ENCODE results near the gene CFAP77. TPM values are rescaled to one million over a fixed set of nuclear protein-coding genes. Genes with fewer than 3 reads are reported as not detected.

Gene CFAP77
- total RNA-seq, 1 experiment from 2014 or later = not detected

DNA sequence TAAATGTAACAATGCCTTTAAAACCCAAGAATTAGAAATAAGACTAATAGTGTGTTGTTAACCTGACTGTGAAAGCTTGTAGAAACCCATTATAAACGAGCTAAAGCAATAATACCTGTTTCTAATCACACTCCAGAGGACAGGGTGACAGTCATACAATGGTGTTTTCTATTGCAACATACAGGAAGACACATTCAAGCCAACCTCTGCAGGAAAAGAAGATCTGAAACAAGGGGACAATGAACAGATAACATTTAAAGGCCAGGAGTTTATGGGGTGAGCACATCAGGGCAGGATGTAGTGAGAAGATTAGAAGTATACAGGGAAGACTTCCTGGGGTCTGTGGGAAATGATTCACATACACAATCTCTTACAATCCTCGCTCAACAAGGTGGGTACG, 186.2 kb downstream of the CFAP77 start:
- DNase-seq (ENCODE audit: low read depth) = no peak

DNA sequence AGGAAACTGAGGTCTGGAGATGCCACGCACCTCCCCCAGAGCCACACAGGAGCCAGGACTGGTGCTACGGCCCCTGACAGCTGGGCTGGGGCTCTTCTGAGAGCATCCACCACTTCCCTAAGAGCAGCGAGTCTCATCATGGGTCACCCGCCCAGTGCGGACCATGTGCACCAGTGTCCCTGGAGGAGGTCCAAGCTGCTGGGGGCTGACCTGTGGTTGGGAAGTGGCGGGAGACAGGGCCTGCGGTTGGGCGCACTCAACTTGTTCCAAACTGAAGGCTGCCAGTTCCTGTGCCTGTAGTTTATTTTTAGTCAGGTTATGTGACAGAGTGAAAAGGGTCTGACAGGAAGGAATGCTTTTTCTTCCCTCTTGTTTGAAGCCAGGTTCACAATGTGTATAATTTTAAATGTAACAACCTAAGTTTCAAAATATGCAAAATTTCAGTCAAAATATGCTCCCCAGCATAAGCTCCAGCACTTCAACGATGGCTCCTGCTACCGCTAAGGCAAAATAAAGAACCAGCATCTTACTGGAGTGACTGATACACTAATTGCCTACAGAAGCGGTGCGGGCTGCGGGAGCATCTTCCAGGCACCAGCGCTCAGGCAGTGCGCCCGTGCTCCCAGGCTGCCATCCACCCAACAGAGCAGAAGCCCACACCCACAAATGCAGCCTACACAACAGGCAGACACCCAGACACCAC, 187.2 kb downstream of the CFAP77 start:
- DNase-seq (ENCODE audit: low read depth) = peak; percentile 90

DNA sequence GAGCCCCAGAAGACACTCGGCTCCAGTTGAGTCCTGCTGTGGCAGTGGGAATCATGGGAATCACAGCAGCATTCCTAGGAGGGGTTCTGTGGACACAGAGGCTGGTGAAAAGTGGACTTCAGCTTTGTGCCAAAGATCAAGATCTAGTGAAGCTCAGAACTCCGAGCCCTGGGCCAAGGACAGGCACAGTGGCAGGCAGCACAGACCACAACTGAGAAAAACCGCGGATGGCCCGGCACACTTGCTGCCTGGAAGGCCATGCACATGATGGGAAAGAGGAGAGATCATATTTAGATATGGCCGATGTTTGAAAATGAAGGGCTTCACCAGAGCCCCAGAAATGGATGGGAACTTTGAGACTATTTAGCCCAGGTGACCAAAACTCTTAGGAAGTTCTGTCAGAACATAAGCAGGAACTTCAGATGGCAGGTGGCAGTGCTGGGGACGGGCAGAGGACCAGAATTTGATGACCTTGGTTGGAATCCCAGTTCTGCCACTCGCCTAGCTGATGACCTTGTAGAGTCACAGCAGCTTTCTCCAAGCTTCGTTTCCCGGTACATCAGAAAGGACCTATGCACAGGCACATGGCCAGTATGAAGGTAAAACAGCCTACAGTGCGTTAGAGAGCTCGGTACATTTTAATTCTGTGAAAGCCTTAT, 190.4 kb downstream of the CFAP77 start:
- no peak for DNase-seq (ENCODE audit: low read depth)

DNA sequence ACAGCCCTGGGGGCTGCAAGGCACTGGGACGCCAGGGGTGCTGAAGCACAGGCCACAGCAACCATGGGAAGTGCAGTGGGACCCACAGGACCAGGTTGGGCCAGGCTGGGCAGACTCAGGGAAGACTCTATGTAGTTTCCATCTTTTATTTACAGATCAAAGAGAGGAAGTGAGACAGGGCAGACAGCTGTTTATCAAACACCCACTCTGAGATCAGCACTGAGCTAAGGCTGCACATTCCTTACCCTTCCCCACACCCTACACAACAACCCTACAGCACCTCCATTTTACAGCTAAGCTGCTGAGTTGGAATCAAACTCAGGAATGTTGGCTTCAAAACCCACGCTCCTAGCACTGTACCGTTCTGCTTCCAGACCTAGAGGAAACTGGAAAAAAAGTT, 192.2 kb downstream of the CFAP77 start:
- no peak for DNase-seq (ENCODE audit: low read depth)

DNA sequence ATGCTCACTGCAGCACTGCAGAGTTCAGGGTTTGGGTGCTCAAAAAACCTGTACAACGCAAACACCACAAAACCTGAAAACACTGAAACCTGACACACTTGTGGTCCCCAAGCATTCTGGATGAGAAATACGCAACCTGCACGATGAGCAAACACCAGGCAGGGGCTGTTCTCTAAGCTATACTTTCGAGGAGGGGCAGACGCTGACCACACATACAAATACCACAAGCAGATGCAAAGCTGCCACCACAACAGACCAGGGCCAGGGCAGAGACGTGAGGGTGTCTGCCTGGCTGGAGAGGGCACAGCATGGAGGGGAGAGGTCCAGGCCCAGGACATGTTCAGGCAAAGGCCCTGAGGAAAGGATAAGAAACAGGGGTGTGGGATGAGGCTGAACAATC, 195.4 kb downstream of the CFAP77 start:
- DNase-seq (ENCODE audit: low read depth) = no peak

DNA sequence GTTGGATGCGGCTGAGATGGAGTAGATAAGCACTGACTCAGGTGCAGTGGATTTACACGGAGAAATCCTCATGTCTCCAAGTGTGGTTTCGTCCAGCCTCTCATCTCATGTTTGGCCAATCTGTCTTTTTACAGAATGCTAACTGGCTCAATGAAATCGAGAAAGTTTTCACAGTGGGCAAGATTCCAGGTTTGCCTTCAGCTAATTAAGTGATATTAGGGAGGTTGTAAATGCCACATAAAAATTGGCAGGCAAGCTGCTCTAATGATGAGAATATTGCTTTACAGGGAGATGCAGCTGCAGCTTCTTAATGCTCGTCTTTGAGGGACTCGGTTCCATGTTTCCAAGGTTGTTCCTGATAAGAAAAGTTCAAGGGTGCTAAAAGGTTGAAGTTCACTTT, 196.1 kb downstream of the CFAP77 start:
- no peak for DNase-seq (ENCODE audit: low read depth)

DNA sequence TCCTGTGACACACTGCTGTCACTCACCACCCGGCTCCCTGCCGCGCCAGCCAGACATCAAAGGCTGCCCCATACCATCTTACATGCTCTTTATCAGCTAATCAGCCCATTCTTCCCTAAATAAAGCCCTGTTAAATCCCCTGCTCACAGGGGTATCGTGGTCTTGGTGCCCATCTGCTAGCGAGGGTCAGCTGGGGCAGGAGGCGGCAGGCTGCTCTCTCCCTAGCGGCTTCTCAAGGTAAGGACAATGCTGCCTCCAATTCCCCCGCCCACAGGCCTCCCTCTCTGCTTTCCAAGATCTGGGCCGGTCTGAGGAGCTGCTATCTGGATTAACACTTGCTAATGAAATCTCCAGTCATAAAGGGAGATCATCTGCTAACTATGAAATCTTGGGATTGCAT, 199.2 kb downstream of the CFAP77 start:
- no peak for DNase-seq (ENCODE audit: low read depth)

DNA sequence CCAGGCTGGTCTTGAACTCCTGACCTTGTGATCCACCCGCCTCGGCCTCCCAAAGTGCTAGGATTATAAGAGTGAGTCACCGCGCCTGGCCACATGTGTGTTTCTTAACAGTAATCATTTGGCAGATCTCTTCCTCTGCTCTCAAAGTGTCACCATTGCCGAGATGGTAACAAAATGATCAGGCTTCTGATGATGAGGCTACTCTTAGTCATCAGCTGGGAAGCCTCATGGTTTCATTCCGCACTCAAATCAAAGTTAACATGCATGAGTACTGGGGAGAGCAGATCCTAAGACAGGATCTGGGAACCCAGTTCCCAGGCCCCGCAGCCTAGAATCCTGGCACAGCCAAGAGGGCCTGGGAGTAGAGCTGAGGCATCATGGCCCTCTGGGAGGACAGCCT, 199.8 kb downstream of the CFAP77 start:
- DNase-seq (ENCODE audit: low read depth) = peak; percentile 96

DNA sequence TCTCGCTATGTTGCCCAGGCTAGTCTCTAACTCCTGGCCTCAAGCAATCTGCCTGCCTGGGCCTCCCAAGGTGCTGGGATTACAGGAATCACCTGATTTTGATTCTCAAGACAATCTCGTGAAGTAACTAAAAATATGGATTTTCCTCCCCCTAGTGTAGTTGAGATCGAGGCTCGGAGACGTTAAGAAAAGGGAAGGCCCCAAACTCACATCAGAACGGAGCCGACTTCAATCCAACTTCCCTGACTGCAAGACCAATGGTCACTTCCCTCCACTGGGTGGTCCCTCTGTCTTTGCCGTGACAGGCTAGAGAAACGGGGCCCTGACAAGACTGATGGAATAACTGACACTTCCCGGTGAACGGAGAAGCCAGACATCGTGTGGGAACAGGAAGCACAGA, 200.7 kb downstream of the CFAP77 start:
- no peak for DNase-seq (ENCODE audit: low read depth)

DNA sequence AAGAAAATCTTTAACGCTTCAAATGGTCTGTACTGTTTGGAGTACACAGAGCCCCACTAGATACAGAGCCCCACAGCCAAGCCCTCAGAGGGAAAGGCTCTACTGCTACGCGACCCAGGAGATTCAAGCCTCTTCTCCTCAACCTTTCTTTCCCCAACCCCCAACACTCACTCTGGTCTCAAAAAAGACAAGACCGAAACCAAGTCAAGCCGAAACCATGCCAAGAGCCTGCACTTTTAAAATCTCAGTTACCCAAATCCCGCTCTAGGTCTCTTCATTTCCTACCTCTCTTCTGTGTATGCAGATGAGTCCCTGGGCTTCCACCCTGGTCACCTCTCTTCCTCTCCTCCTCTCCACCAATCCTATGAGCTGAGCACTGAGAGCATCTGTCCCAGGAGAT, 204.3 kb downstream of the CFAP77 start:
- no peak for DNase-seq (ENCODE audit: low read depth)

DNA sequence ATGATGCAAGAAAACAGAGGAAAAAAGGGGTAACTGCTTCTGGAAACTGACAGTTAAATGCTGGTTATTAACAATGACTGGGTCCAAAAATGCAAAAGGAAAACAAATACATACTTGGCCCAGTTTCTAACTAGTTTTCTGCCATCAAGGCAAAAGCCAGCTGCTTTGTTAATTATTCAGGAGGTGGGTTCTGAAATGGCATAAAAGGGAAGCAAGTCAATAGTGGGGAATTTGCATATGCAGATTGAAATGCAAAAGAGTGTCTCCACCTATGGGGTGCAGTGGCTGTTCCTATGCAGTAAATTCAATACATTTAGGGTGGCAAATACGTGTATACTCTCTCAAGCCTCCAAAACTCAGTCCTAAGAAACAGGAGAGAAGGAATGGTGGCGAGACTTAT, 205.8 kb downstream of the CFAP77 start:
- no peak for DNase-seq (ENCODE audit: low read depth)

DNA sequence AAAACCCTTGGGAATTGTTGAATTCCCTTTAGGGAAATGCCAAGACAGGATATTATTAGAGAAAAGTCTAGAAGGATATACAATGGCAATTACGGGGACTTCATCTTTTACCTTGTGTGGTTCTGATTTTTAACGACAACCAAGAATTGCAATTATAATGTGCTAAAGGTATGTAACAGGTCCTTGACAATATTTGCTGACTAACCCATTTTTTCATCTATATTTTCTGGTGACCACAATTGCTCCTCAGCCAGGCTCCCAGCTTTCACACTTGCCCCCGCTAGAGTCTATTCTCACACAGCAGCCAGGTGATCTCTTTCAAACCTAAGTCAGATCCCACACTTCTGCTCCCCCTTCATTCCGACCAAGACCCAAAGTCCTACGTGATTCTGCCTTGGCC, 206.7 kb downstream of the CFAP77 start:
- no peak for DNase-seq (ENCODE audit: low read depth)

DNA sequence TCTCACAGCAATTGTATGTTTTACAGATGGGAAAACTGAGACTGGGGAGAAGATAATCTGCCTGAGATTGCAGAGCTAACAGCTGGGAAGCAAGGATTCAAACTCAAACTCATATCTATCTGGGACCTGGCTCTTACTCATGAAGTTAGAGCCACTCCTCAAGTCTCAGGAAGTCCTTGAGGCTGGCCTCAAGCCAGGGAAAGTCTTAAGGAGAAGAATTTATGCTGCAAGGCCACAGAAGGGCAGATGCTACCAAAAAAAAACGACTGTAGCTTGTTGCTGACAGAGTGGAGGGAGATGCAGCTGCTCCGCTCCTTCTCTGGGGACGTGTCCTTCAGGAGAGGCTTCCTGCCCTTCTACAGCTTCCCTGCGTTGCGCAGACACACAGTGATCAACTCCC, 212.1 kb downstream of the CFAP77 start:
- DNase-seq (ENCODE audit: low read depth) = peak; percentile 35

Other genes with a start within 250 kb of the CFAP77 start
- 0.36 and 1.6 TPM in 2 replicates for gene NTNG2, start 248.2 kb upstream of the CFAP77 start, total RNA-seq (2014; rRNA removed; shearing (Covaris generic))
- gene SETX, start 55.2 kb upstream of the CFAP77 start, total RNA-seq (2014; rRNA removed; shearing (Covaris generic)) = 31.8 and 32.9 TPM in 2 replicates
- 10.8 and 13.5 TPM in 2 replicates for gene TTF1, start 3.4 kb upstream of the CFAP77 start, total RNA-seq (2014; rRNA removed; shearing (Covaris generic))
- gene BARHL1, start 172.4 kb downstream of the CFAP77 start, total RNA-seq (2014; rRNA removed; shearing (Covaris generic)) = not detected in 2 replicates